GM15510 (cell line): ENCODE results near the gene GC.

Experiments
- POLR2A ChIP-seq: IDR thresholded peaks from 3 replicates; pipeline ENCODE4 v1.6.1; 2011; ENCODE audit warnings: borderline replicate concordance; ENCODE audit not compliant: insufficient read length; ENCODE audit errors: extremely low read depth

Gene GC

GRCh38 chr4:71783972-71784371 is at the start of gene GC:
GC (minus strand) TSS chr4:71784079; CDS start chr4:71784018, 61 bp downstream.
- no peak for TF ChIP-seq POLR2A

- no peak for TF ChIP-seq POLR2A
Observed at GRCh38 chr4:71833232-71833900, 49.5 kb upstream of the GC start.

DNA sequence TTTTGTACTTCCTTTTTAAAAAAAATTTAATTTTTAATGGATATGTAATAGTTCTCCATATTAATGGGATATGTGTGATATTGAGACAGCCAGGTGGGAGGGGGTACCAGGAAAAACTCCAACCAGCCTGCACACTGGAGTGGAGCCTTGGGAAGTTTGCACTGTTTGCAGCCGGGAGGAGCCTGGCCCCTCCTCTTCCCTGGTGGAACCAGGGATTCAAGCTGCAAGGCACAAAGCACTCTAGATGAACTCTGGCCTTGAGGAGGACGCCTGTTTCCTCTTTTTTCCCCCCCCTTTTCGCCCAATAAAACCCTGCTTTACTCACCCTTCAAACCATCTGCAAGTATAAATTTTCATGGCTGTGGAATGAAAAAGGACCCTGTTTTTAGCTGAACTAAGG is 48.2 kb upstream of the GC start:
- TF ChIP-seq POLR2A, result no peak

DNA sequence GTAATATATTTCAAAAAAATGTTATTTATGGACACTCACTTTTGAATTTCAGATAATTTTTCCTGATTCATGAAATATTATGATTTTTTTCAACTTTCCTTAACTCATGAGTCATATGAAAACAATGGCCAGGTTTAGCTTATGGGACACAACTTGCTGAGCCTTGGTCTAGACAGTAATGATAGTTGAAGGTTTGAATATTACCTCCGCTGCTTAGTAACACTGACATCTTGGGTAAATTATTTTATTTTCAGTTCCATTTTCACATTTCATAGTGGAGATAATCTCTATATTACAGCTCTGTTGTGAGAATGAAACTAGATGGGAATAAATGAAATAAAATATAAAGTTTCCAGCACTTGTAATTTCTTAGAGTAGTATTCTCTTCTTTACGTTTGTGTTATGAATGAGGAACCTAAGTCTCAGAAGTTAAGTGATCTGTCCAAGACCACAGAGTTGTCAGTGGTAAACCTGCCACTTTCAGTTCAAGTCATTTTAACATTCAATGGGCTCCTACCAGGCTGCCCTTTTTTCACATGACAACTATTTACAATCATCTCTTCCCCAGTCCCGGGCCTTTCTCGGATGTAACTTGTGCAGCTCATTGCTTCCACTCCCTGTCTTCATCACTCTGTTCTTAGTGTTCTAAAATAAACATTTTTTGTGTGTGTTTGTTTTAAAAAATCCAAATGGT is 46.8 kb upstream of the GC start:
- no peak for TF ChIP-seq POLR2A

DNA sequence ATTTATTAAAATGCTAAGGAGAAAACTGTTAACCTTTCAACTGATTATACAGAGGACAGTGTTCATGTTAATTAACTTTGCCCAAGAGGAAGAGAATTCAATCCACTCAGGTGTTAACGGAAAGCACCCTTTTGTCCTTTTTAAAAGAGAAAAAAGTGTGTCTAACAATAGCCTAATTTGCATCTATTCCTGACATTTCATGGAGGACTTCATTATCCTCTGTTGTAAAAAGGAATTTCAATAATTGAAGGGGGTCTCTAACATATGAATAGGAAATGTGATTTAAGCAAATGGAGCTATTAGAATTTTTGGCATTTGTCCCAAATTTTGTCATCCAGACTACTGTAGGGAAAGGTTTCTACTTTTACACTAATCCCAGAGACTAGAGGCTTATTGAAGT is 44.6 kb upstream of the GC start:
- no peak for TF ChIP-seq POLR2A

GRCh38 chr4:71827826-71828225 is 43.9 kb upstream of the GC start:
- no peak for TF ChIP-seq POLR2A

DNA sequence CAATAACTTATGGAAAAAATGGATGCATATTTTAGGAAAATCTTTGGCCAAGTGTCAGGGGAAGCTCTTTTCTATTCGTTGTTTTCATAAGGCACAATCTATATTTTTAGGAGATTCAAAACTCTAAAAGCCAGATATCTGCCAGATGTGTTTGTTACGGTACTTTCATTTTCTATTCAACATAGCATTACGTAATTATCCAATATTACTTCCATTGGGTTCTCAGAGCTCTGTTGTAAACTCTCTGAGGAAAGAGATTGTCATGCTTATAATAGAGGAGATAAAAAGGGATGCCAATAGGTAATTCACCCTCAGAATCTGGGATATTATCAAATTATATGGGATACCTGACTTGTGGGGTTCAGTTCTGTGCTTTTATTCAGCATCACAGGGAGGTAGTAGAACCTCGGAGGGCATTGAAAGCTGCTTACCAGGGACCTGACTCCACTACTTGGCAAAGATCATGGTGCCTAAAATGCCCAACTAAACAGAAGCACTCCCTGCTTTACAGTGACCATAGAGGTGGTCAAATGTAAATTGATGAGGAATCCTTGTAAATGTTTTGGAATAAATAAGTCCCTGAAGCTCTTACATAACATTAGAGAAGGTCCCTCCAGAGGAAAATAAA is 32.9 kb upstream of the GC start:
- no peak for TF ChIP-seq POLR2A

GRCh38 chr4:71814433-71814832 is 30.6 kb upstream of the GC start:
- no peak for TF ChIP-seq POLR2A

GRCh38 chr4:71807469-71807868 is 23.6 kb upstream of the GC start:
- no peak for TF ChIP-seq POLR2A

GRCh38 chr4:71785959-71786358 is 2.1 kb upstream of the GC start:
- no peak for TF ChIP-seq POLR2A

GRCh38 chr4:71784569-71785197 is 804 bp upstream of the GC start:
- no peak for TF ChIP-seq POLR2A

DNA sequence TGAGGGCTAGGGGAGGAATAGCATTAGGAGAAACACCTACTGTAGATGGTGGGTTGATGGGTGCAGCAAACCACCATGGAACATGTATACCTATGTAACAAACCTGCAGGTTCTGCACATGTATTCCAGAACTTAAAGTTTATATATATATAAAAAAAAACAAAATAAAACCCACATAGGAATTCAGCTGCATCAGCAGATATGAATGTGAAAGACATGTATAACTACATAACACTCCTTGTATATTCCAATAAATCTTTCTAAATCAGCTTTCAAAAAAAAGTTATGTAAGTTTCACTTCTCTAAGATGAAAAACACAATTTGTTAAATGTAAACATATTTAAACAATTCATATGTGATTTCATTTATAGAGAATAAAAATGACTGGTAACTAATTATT is 6.0 kb downstream of the GC start:
- TF ChIP-seq POLR2A, result no peak

DNA sequence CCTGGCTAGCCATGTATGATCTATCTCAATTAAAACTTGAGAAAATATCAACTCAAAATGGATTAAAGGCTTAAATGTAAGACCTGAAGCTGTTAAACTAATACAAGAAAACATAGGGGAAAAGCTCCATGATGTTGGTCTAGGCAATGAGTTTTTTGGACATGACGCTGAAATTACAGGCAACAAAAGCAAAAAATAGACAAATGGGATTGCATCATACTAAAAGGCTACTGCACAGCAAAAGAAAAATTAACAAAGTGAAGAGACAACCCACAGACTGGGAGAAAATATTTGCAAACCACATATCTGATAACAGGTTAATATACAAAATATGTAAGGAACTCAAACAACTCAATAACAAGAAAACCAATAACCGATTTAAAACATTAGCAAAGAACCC is 8.4 kb downstream of the GC start:
- TF ChIP-seq POLR2A, result no peak

GRCh38 chr4:71774136-71774535 is 9.7 kb downstream of the GC start:
- no peak for TF ChIP-seq POLR2A

DNA sequence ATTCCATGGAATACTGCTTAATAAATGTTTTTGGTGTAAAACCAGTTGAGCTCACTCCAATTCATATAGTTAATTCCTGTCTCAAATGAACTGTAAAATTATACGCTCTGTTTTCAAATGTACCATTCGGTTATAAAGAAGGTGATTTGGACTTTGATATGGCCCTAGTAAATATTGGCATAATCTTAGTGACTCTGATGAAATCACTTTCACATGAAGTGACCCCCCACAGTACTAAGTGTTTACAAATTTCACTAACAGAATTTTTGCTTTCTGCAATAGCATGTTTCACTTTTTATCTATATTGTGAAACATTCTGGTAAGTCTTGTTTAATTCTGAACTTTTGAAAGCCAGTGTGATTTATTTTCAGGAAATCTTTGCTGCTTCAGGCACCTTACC is 10.9 kb downstream of the GC start:
- TF ChIP-seq POLR2A, result no peak
